HepG2 (cell line): ENCODE data around the gene KBTBD13. TPM values are rescaled to one million over a fixed set of nuclear protein-coding genes. Genes with fewer than 3 reads are reported as not detected.

Experiments used
- CHD2 ChIP-seq: IDR thresholded peaks from 2 replicates; pipeline ENCODE4 v1.6.1; 2011; ENCODE audit warnings: low read depth, low read length, improper control_type of control experiment
- JDP2 ChIP-seq: sonication (generic); formaldehyde crosslinking; IDR thresholded peaks from 2 replicates; pipeline ENCODE4 v1.8.1; 2022; ENCODE audit warnings: missing genetic modification reagents, borderline replicate concordance
- KLF16 ChIP-seq, 2 experiments: sonication (generic) in 1 of 2; formaldehyde crosslinking in 1 of 2; IDR thresholded peaks; 2 replicates each; pipeline versions ENCODE4 v1.6.1 to v1.8.0; 2016 to 2023; ENCODE audit warnings: missing genetic modification reagents in 2 of 2, missing compliant biosample characterization in 1 of 2
- MIER2 ChIP-seq: IDR thresholded peaks from 2 replicates; pipeline ENCODE4 v1.6.1; 2016; ENCODE audit warnings: missing biosample characterization, missing genetic modification reagents
- MTA1 ChIP-seq: sonication (generic); formaldehyde crosslinking; IDR thresholded peaks from 2 replicates; pipeline ENCODE4 v1.4.0; 2020; ENCODE audit warnings: missing genetic modification reagents, mild to moderate bottlenecking, borderline replicate concordance
- PRPF4 ChIP-seq: fragments of 200-400 bp; formaldehyde crosslinking; IDR thresholded peaks from 2 replicates; pipeline ENCODE4 v1.6.1; 2016; ENCODE audit warnings: low read length, low read depth; ENCODE audit not compliant: poor library complexity, severe bottlenecking
- ZNF143 ChIP-seq: sonication (generic); formaldehyde crosslinking; IDR thresholded peaks from 2 replicates; pipeline ENCODE4 v1.4.0; 2020; ENCODE audit warnings: missing genetic modification reagents
- ZNF441 ChIP-seq: sonication (generic); formaldehyde crosslinking; IDR thresholded peaks from 2 replicates; pipeline ENCODE4 v1.7.0; 2021; ENCODE audit warnings: missing genetic modification reagents, borderline replicate concordance
- ZNF724P ChIP-seq: sonication (generic); formaldehyde crosslinking; IDR thresholded peaks from 2 replicates; pipeline ENCODE4 v1.8.0; 2022; ENCODE audit warnings: missing genetic modification reagents, borderline replicate concordance
- ZSCAN29 ChIP-seq: sonication (generic); formaldehyde crosslinking; conservative IDR thresholded peaks from 2 replicates; pipeline ENCODE4 v1.4.0; 2020; ENCODE audit warnings: mild to moderate bottlenecking, missing genetic modification reagents
- polyA plus RNA-seq, 8 experiments: library from polyadenylated mRNA; depleted of rRNA in 3 of 8; stranded (reverse) in 7 of 8; unstranded in 1 of 8; fragments of >200 nt; fragmentation: Illumina TruSeq in 4 of 8; extraction: Trizol in 4 of 8; gene quantifications; 2 replicates each; pipeline versions ENCODE4 v1.2.1 to v1.2.3, GENCODE V29; 2011 to 2016; ENCODE audit warnings: low read depth in 4 of 8, missing spikeins in 1 of 8, mixed read lengths in 1 of 8; ENCODE audit not compliant: insufficient read depth in 1 of 8
- total RNA-seq, 5 experiments: library from RNA; depleted of rRNA; stranded (reverse); fragments of >200 nt; fragmentation: Illumina TruSeq; extraction: Trizol; gene quantifications; 2 replicates each; pipeline ENCODE4 v1.2.3, GENCODE V29; 2016; ENCODE audit warnings: low read depth in 1 of 5
- TF ChIP-seq, protein P1 (sequence below): fragments of 450-650 bp; IDR thresholded peaks from 2 replicates; pipeline ENCODE4 v1.6.1; 2017; ENCODE audit warnings: mild to moderate bottlenecking
- TF ChIP-seq, protein P2 (sequence below): sonication (generic); formaldehyde crosslinking; IDR thresholded peaks from 2 replicates; pipeline ENCODE4 v1.4.0; 2020; ENCODE audit warnings: missing genetic modification reagents
- TF ChIP-seq, protein P3 (sequence below): IDR thresholded peaks from 2 replicates; pipeline ENCODE4 v1.6.1; 2016; ENCODE audit warnings: missing compliant biosample characterization, missing genetic modification reagents, borderline replicate concordance
- TF ChIP-seq, protein P4 (sequence below): sonication (generic); formaldehyde crosslinking; IDR thresholded peaks from 2 replicates; pipeline ENCODE4 v1.4.0; 2020; ENCODE audit warnings: missing genetic modification reagents, low read depth, mild to moderate bottlenecking, borderline replicate concordance
- TF ChIP-seq, protein P5 (sequence below): IDR thresholded peaks from 2 replicates; pipeline ENCODE4 v1.6.1; 2016; ENCODE audit warnings: missing genetic modification reagents, missing compliant biosample characterization
- TF ChIP-seq, protein P6 (sequence below): sonication (generic); formaldehyde crosslinking; IDR thresholded peaks from 2 replicates; pipeline ENCODE4 v1.5.1; 2020; ENCODE audit warnings: missing genetic modification reagents, mild to moderate bottlenecking, borderline replicate concordance
- TF ChIP-seq, protein P7 (sequence below): sonication (generic); formaldehyde crosslinking; IDR thresholded peaks from 2 replicates; pipeline ENCODE4 v1.4.0; 2020; ENCODE audit warnings: mild to moderate bottlenecking, missing genetic modification reagents

Gene KBTBD13
- total and polyA plus RNA-seq, 2 of the 13 experiments (the other 11 are each of a cell fraction or from before 2014, with no cell fraction given): not detected

DNA sequence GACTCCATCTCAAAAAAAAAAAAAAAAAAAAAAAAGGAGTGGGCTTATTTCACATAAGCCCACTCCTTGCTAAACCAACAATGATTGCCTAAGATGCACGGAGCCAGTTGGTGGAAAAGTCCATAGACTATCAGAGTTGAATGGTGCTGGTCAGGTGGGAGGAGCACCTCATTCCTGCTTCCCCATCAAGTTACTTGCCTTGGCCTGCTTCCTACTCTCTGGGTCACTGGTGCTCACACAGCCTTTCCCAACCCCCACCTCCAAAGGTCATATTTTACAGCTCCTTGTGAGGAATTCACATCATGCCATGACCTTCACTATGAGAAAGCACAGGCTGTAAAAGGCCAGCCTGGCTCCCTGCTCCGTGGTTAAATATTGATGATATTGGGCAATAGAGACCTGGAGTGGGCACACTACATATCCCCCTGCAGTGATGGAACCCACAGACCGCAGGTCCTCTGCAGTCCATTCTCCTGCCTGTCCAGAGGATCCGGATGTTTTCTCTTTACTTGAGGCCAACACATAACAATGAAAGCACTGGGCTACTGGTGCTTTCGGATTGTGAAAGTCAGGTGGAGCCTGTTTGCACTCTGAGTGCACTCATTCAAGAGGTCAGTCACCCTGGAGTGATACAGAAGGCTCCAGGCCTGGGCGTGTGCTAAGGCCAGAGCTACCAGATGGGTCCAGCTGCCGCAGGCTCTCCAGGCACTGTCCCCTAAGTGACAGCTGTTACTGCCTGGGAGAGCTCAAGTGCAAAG is 31.6 kb upstream of the KBTBD13 start, which contains the start of gene SLC51B (continued):
- TF ChIP-seq, protein P1, sequence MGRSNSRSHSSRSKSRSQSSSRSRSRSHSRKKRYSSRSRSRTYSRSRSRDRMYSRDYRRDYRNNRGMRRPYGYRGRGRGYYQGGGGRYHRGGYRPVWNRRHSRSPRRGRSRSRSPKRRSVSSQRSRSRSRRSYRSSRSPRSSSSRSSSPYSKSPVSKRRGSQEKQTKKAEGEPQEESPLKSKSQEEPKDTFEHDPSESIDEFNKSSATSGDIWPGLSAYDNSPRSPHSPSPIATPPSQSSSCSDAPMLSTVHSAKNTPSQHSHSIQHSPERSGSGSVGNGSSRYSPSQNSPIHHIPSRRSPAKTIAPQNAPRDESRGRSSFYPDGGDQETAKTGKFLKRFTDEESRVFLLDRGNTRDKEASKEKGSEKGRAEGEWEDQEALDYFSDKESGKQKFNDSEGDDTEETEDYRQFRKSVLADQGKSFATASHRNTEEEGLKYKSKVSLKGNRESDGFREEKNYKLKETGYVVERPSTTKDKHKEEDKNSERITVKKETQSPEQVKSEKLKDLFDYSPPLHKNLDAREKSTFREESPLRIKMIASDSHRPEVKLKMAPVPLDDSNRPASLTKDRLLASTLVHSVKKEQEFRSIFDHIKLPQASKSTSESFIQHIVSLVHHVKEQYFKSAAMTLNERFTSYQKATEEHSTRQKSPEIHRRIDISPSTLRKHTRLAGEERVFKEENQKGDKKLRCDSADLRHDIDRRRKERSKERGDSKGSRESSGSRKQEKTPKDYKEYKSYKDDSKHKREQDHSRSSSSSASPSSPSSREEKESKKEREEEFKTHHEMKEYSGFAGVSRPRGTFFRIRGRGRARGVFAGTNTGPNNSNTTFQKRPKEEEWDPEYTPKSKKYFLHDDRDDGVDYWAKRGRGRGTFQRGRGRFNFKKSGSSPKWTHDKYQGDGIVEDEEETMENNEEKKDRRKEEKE: no peak
- TF ChIP-seq PRPF4 (peak; percentile 36), JDP2 (CRISPR knock-in tag) (no peak), ZNF441 (CRISPR knock-in tag) (peak; percentile 33; the same call in 1 of the 2 replicates), MTA1 (CRISPR knock-in tag) (no peak; the same call in 1 of the 2 replicates), ZSCAN29 (CRISPR knock-in tag) (peak; percentile 99), ZNF724P (CRISPR knock-in tag) (no peak), ZNF143 (CRISPR knock-in tag) (no peak), CHD2 (no peak), MIER2 (CRISPR knock-in tag) (peak; percentile 75), KLF16 (CRISPR knock-in tag; IDR thresholded peaks at IDR 0.05) (peak in 1 of 2 experiments; percentile 40; a peak in 1 of 4 replicates)
- TF ChIP-seq, protein P2, sequence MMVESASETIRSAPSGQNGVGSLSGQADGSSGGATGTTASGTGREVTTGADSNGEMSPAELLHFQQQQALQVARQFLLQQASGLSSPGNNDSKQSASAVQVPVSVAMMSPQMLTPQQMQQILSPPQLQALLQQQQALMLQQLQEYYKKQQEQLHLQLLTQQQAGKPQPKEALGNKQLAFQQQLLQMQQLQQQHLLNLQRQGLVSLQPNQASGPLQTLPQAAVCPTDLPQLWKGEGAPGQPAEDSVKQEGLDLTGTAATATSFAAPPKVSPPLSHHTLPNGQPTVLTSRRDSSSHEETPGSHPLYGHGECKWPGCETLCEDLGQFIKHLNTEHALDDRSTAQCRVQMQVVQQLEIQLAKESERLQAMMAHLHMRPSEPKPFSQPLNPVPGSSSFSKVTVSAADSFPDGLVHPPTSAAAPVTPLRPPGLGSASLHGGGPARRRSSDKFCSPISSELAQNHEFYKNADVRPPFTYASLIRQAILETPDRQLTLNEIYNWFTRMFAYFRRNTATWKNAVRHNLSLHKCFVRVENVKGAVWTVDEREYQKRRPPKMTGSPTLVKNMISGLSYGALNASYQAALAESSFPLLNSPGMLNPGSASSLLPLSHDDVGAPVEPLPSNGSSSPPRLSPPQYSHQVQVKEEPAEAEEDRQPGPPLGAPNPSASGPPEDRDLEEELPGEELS (CRISPR knock-in tag): peak; percentile 96
- TF ChIP-seq, protein P3, sequence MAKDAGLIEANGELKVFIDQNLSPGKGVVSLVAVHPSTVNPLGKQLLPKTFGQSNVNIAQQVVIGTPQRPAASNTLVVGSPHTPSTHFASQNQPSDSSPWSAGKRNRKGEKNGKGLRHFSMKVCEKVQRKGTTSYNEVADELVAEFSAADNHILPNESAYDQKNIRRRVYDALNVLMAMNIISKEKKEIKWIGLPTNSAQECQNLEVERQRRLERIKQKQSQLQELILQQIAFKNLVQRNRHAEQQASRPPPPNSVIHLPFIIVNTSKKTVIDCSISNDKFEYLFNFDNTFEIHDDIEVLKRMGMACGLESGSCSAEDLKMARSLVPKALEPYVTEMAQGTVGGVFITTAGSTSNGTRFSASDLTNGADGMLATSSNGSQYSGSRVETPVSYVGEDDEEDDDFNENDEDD (CRISPR knock-in tag): peak; percentile 62; the same call in 1 of the 2 replicates
- TF ChIP-seq, protein P4, sequence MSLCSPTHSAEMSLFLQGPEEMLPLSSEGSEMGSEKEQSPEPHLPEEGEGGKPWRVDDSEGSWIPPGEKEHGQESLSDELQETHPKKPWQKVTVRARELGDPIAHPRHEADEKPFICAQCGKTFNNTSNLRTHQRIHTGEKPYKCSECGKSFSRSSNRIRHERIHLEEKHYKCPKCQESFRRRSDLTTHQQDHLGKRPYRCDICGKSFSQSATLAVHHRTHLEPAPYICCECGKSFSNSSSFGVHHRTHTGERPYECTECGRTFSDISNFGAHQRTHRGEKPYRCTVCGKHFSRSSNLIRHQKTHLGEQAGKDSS (CRISPR knock-in tag): peak; percentile 76
- TF ChIP-seq, protein P5, sequence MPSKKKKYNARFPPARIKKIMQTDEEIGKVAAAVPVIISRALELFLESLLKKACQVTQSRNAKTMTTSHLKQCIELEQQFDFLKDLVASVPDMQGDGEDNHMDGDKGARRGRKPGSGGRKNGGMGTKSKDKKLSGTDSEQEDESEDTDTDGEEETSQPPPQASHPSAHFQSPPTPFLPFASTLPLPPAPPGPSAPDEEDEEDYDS (CRISPR knock-in tag): peak; percentile 70
- TF ChIP-seq, protein P6, sequence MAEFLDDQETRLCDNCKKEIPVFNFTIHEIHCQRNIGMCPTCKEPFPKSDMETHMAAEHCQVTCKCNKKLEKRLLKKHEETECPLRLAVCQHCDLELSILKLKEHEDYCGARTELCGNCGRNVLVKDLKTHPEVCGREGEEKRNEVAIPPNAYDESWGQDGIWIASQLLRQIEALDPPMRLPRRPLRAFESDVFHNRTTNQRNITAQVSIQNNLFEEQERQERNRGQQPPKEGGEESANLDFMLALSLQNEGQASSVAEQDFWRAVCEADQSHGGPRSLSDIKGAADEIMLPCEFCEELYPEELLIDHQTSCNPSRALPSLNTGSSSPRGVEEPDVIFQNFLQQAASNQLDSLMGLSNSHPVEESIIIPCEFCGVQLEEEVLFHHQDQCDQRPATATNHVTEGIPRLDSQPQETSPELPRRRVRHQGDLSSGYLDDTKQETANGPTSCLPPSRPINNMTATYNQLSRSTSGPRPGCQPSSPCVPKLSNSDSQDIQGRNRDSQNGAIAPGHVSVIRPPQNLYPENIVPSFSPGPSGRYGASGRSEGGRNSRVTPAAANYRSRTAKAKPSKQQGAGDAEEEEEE (CRISPR knock-in tag): no peak
- TF ChIP-seq, protein P7, sequence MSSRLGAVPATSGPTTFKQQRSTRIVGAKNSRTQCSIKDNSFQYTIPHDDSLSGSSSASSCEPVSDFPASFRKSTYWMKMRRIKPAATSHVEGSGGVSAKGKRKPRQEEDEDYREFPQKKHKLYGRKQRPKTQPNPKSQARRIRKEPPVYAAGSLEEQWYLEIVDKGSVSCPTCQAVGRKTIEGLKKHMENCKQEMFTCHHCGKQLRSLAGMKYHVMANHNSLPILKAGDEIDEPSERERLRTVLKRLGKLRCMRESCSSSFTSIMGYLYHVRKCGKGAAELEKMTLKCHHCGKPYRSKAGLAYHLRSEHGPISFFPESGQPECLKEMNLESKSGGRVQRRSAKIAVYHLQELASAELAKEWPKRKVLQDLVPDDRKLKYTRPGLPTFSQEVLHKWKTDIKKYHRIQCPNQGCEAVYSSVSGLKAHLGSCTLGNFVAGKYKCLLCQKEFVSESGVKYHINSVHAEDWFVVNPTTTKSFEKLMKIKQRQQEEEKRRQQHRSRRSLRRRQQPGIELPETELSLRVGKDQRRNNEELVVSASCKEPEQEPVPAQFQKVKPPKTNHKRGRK (CRISPR knock-in tag): no peak
